Breast epithelium (tissue), 3 donors: ENCODE measurements around the gene RALGPS2.

ENCODE experiments used
- POLR2A ChIP-seq: fragments of 450-650 bp; IDR thresholded peaks from one replicate; pipeline ENCODE4 v1.6.1; 2016; ENCODE audit warnings: antibody characterized with exemption, mild to moderate bottlenecking, moderate library complexity
- POLR2AphosphoS5 ChIP-seq, 3 donors: sonication (generic); formaldehyde crosslinking; IDR thresholded peaks; one replicate each; pipeline ENCODE4 v1.6.1; 2017; ENCODE audit warnings: antibody characterized with exemption in 3 of 3
- TF ChIP-seq, protein P1 (sequence below), 3 donors: fragments of 450-650 bp; IDR thresholded peaks; one replicate each; pipeline ENCODE4 v1.5.1; 2016 to 2017; ENCODE audit warnings: antibody characterized with exemption in 3 of 3, mild to moderate bottlenecking in 3 of 3, moderate library complexity in 3 of 3

DNA sequence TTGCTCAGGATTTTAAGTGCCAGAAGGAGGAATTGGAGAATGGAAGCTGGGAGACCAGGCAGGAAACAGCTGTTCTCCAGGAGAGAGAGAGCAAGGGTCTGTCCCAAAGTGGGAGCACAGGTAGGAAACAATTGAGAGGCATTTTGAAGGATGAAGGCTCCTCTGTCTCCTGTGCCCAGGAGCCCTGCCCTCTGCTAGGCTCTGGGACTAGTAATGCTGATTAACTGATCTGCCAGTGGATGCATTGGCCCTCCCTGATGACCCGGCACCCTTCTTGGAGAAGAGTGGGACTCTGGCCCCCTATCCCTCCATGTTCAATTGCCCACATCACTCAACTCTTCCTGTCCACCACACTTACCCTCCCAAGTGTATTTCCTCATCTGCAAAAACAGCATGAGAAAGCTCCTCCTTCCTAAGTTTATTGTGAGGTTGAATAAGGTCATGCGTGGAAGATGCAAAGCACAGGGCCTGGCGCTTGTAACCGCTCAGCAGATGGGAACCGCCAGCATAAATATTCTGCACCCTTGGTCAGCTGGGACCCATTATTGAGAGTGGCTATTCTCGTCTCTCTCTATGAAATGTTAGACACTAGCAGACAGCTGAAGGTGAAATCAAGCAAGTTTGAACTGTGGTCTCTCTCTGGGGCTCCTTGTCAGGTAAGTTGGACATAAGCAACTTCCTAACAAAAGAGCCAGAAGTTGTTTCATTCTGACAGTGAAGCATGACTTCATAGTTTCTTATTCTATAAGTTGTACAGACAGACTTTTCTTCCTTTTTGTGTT lies 208.9 kb downstream of the RALGPS2 start:
- TF ChIP-seq, protein P1, sequence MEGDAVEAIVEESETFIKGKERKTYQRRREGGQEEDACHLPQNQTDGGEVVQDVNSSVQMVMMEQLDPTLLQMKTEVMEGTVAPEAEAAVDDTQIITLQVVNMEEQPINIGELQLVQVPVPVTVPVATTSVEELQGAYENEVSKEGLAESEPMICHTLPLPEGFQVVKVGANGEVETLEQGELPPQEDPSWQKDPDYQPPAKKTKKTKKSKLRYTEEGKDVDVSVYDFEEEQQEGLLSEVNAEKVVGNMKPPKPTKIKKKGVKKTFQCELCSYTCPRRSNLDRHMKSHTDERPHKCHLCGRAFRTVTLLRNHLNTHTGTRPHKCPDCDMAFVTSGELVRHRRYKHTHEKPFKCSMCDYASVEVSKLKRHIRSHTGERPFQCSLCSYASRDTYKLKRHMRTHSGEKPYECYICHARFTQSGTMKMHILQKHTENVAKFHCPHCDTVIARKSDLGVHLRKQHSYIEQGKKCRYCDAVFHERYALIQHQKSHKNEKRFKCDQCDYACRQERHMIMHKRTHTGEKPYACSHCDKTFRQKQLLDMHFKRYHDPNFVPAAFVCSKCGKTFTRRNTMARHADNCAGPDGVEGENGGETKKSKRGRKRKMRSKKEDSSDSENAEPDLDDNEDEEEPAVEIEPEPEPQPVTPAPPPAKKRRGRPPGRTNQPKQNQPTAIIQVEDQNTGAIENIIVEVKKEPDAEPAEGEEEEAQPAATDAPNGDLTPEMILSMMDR (IDR thresholded peaks at IDR 0.05): no peak
- no peak for TF ChIP-seq POLR2A
- no peak for TF ChIP-seq POLR2AphosphoS5 (IDR thresholded peaks at IDR 0.05)
